GM13977 (cell line): ENCODE measurements around the gene CPEB3.
"Not testable (repeated sequence)": the region's sequence is repeated elsewhere in the genome, so short reads cannot be mapped to it uniquely, and the experiment has no call there.

ENCODE experiments used
- DNase-seq: peaks from one replicate; pipeline ENCODE4 v3.0.0; 2012; ENCODE audit warnings: low spot score
- in situ Hi-C: fragments of 300-500 bp; cut with MboI; formaldehyde crosslinking; loops from one replicate; pipeline ENCODE4 v1.12.0; 2022; ENCODE audit warnings: low sequenced_read_pairs, low pct_unique_long_range_greater_than_20kb, mixed read lengths, inconsistent platforms; ENCODE audit not compliant: unreplicated experiment
- TF ChIP-seq, protein P1 (sequence below): IDR thresholded peaks from 2 replicates; pipeline ENCODE4 v1.5.1; 2012; ENCODE audit warnings: mild to moderate bottlenecking, control low read depth; ENCODE audit not compliant: insufficient read depth; ENCODE audit errors: extremely low read depth, missing control alignments

Gene CPEB3

DNA sequence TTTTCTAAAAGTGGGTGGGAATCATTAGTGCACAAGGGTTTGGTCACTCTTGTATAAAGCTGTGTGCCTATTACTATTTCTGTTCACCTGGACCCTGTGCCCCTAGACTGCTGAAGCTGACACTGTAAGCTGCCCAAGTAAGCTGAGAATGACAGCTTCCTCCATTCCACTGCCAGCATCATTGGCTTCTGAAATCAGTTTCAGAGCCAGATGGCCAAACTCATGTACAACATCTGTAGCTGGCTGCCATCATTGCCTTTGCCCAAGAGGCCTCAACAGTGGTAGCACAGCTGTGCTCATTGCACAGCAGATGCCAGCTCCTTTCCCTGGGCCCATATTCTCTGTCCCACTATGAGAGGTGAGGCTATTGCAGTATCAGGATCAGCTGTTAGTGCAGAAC lies 165.7 kb downstream of the CPEB3 start:
- TF ChIP-seq, protein P1, sequence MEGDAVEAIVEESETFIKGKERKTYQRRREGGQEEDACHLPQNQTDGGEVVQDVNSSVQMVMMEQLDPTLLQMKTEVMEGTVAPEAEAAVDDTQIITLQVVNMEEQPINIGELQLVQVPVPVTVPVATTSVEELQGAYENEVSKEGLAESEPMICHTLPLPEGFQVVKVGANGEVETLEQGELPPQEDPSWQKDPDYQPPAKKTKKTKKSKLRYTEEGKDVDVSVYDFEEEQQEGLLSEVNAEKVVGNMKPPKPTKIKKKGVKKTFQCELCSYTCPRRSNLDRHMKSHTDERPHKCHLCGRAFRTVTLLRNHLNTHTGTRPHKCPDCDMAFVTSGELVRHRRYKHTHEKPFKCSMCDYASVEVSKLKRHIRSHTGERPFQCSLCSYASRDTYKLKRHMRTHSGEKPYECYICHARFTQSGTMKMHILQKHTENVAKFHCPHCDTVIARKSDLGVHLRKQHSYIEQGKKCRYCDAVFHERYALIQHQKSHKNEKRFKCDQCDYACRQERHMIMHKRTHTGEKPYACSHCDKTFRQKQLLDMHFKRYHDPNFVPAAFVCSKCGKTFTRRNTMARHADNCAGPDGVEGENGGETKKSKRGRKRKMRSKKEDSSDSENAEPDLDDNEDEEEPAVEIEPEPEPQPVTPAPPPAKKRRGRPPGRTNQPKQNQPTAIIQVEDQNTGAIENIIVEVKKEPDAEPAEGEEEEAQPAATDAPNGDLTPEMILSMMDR = no peak

GRCh38 chr10:92124616-92125143 lies 166.2 kb downstream of the CPEB3 start:
- in situ Hi-C loops = no loop called here
- no peak for DNase-seq
- TF ChIP-seq, protein P1 = no peak

More for the DNA sequence above, 165.7 kb downstream of the CPEB3 start:
- in situ Hi-C loops = no loop called here
- no peak for DNase-seq

DNA sequence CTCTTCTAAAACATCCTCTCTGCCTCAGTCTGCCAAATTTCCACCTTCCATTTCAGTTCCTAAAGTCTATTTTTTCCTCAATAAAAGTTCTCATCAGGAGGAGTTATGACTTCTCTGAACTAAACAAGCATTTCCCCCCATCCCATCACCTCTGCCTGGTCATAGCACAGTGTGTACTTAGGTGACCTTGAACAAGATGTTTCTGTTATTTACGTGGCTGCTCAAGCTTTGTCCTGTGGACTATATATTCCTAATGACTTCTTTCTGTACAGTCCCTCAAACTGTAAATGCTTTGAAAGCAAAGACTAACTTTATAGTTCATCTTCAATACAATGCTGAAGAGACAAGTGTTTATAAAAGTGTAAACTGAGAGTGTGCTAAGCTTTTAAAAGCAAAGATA lies 166.9 kb downstream of the CPEB3 start:
- TF ChIP-seq, protein P1 = no peak
- no peak for DNase-seq
- in situ Hi-C loops = no loop called here

GRCh38 chr10:92122941-92123450 lies 167.9 kb downstream of the CPEB3 start:
- DNase-seq = no peak
- in situ Hi-C loops = no loop called here
- TF ChIP-seq, protein P1 = no peak

- no peak for DNase-seq
- in situ Hi-C loops = no loop called here
- TF ChIP-seq, protein P1 = no peak
Observed at GRCh38 chr10:92121686-92122492, 169.0 kb downstream of the CPEB3 start.

GRCh38 chr10:92119340-92119739 lies 171.5 kb downstream of the CPEB3 start:
- no peak for DNase-seq
- in situ Hi-C loops = no loop called here
- TF ChIP-seq, protein P1 = no peak

DNA sequence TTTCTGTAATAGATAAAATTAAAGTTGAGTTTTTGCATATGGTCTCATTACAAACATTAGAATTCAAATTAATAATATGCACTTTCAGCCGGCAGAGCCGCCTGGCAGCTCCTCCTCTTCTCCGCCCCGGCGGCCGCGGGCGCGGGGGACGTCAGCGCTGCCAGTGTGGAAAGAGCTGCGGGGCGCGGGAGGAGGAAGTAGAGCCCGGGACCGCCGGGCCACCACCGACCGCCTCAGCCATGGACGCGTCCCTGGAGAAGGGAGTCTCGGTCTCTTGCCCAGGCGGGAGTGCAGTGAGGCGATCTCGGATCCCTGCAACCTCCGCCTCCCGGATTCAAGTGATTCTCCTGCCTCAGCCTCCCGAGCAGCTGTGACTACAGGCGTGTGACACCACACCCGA lies 176.0 kb downstream of the CPEB3 start:
- in situ Hi-C loops = not testable (repeated sequence)

More for the DNA sequence above, 176.0 kb downstream of the CPEB3 start:
- DNase-seq = not testable (repeated sequence)
